C4-2B (cell line): Measurements from ENCODE around the gene CLDN15.

Experiments
- CTCF ChIP-seq: fragments of 450-650 bp; conservative IDR thresholded peaks from 2 replicates; pipeline ENCODE4 v1.5.1; 2017; ENCODE audit warnings: mild to moderate bottlenecking
- ZFX ChIP-seq: fragments of 450-650 bp; IDR thresholded peaks from 2 replicates; pipeline ENCODE4 v1.6.1; 2017

GRCh38 chr7:101269664-101270063 lies 32.1 kb upstream of the CLDN15 start:
- no peak for TF ChIP-seq CTCF
- no peak for TF ChIP-seq ZFX
